Dermis blood vessel endothelial cell (primary cell): Measurements from ENCODE around the gene ONECUT3. TPM values are rescaled to one million over a fixed set of nuclear protein-coding genes. Genes with fewer than 3 reads are reported as not detected.

Experiments used
- total RNA-seq: library from RNA; depleted of rRNA; stranded (reverse); fragments of >200 nt; gene quantifications from 2 replicates; pipeline ENCODE4 v1.2.3, GENCODE V29; 2014

The ONECUT3 gene
- total RNA-seq, 1 donor from 2014 or later = not detected

Other genes starting within 250 kb of the ONECUT3 start
- 0.19 TPM in 1 of 2 replicates, not detected in the other for gene ADAMTSL5, start 240.5 kb upstream of the ONECUT3 start, total RNA-seq
- gene PLK5, start 229.4 kb upstream of the ONECUT3 start, total RNA-seq = not detected in 2 replicates
- gene MEX3D, start 185.2 kb upstream of the ONECUT3 start, total RNA-seq = 82.4 and 121 TPM in 2 replicates
- 119 and 194 TPM in 2 replicates for gene MBD3, start 160.6 kb upstream of the ONECUT3 start, total RNA-seq
- 48.8 and 62.1 TPM in 2 replicates for gene UQCR11, start 148.0 kb upstream of the ONECUT3 start, total RNA-seq
- 94.1 and 144 TPM in 2 replicates for gene TCF3, start 100.9 kb upstream of the ONECUT3 start, total RNA-seq
- 0.85 and 1.2 TPM in 2 replicates for gene ATP8B3, start 58.8 kb downstream of the ONECUT3 start, total RNA-seq
- 8.7 and 14.0 TPM in 2 replicates for gene REXO1, start 95.0 kb downstream of the ONECUT3 start, total RNA-seq
- gene KLF16, start 110.1 kb downstream of the ONECUT3 start, total RNA-seq = 5.3 and 9.5 TPM in 2 replicates
- 111 and 142 TPM in 2 replicates for gene ABHD17A, start 132.0 kb downstream of the ONECUT3 start, total RNA-seq
- 5.8 and 6.2 TPM in 2 replicates for gene ADAT3, start 151.9 kb downstream of the ONECUT3 start, total RNA-seq
- 34.7 and 56.1 TPM in 2 replicates for gene SCAMP4, start 151.9 kb downstream of the ONECUT3 start, total RNA-seq
- gene CSNK1G2, start 187.7 kb downstream of the ONECUT3 start, total RNA-seq = 73.9 and 125 TPM in 2 replicates